A673 (cell line): ENCODE measurements around the gene NHLRC4.

Source experiments
- CTCF ChIP-seq: fragments of 300-800, 200-600 bp; sonication (generic); conservative IDR thresholded peaks from 2 replicates; pipeline ENCODE4 v1.5.1; 2017; ENCODE audit warnings: low read depth, mild to moderate bottlenecking, antibody characterized with exemption, low read length, moderate library complexity, mixed read lengths
- EZH2 ChIP-seq: fragments of 200-600 bp; sonication (generic); IDR thresholded peaks from 2 replicates; pipeline ENCODE4 v1.6.1; 2017; ENCODE audit warnings: borderline replicate concordance, low read depth, mild to moderate bottlenecking, mixed read lengths, antibody characterized with exemption, low read length; ENCODE audit not compliant: poor library complexity, severe bottlenecking

- no peak for TF ChIP-seq EZH2
- no peak for TF ChIP-seq CTCF
These were observed 50.2 kb downstream of the NHLRC4 start for GRCh38 chr16:616733-617586.
